Endothelial cell of umbilical vein (primary cell): ENCODE measurements around the gene DPP6. TPM values are rescaled to one million over a fixed set of nuclear protein-coding genes. Genes with fewer than 3 reads are reported as not detected.

Experiments
- BruUV-seq: library from RNA; stranded (reverse); fragments of 400-500 nt; replicated peaks from 2 replicates; lab custom pipeline; 2021; lab: Mats Ljungman, UMichigan
- CTCF ChIA-PET: fragments of 300-600, 350-600 bp; sonication (Branson Sonifier 250); formaldehyde crosslinking; loops from one replicate; lab custom pipeline; 2021; ENCODE audit warnings: antibody characterized with exemption, inconsistent platforms; lab: Charles Lee
- POLR2A ChIA-PET: fragments of 300-600, 350-600 bp; sonication (Branson Sonifier 250); formaldehyde crosslinking; loops from one replicate; lab custom pipeline; 2021; ENCODE audit warnings: antibody characterized with exemption, inconsistent platforms; lab: Charles Lee
- DNase-seq: peaks from one replicate; pipeline ENCODE4 v3.0.0-alpha.2; 2011; ENCODE audit warnings: low read depth, low spot score
- FAIRE-seq: peaks from 2 replicates; lab custom pipeline; 2011; peaks lifted over from hg19 to GRCh38; lab: Jason Lieb, UNC
- H2AFZ ChIP-seq: 2 replicates; pipeline ENCODE4 v1.6.0; 2012; ENCODE audit warnings: low read depth, low read length, control low read depth, inconsistent platforms
- H3K27ac ChIP-seq: 2 replicates; pipeline ENCODE4 v1.5.1; 2011; ENCODE audit warnings: low read depth, mild to moderate bottlenecking, control low read depth, low read length, moderate library complexity; ENCODE audit not compliant: insufficient read depth
- H3K27me3 ChIP-seq, 2 experiments: 2 replicates each; pipeline versions ENCODE4 v1.6.0 to v1.6.1; 2011; ENCODE audit warnings: low read length in 2 of 2, mixed read lengths in 1 of 2; ENCODE audit not compliant: control insufficient read depth in 2 of 2, insufficient read depth in 2 of 2
- H3K36me3 ChIP-seq, 2 experiments: 2 replicates in 1 of 2; 3 replicates in 1 of 2; pipeline ENCODE4 v1.5.1; 2011; ENCODE audit warnings: low read length in 2 of 2, mild to moderate bottlenecking in 1 of 2, moderate library complexity in 1 of 2; ENCODE audit not compliant: control insufficient read depth in 2 of 2, insufficient read depth in 2 of 2; ENCODE audit errors: extremely low read depth in 1 of 2
- H3K4me1 ChIP-seq: 3 replicates; pipeline ENCODE4 v1.5.1; 2011; ENCODE audit warnings: mild to moderate bottlenecking, low read length; ENCODE audit not compliant: control insufficient read depth, insufficient read depth; ENCODE audit errors: extremely low read depth
- H3K4me2 ChIP-seq: 2 replicates; pipeline ENCODE4 v1.6.1; 2011; ENCODE audit warnings: low read length, control low read depth, mixed read lengths; ENCODE audit not compliant: insufficient read depth
- H3K4me3 ChIP-seq, 3 experiments: fragments of 200-600 bp in 1 of 3; sonication (generic), shearing (Covaris generic) in 1 of 3; replicated peaks in 1 of 3; 2 replicates each; pipeline ENCODE4 v1.5.1; 2011 to 2016; ENCODE audit warnings: control low read depth in 3 of 3, low read length in 3 of 3, mild to moderate bottlenecking in 2 of 3, inconsistent platforms in 1 of 3, low read depth in 1 of 3, moderate library complexity in 1 of 3; ENCODE audit not compliant: insufficient read depth in 1 of 3
- H3K79me2 ChIP-seq: 2 replicates; pipeline ENCODE4 v1.6.0; 2012; ENCODE audit warnings: low read length, inconsistent platforms; ENCODE audit not compliant: control insufficient read depth, insufficient read depth
- H3K9ac ChIP-seq: replicated peaks from 2 replicates; pipeline ENCODE3; 2011; ENCODE audit warnings: low read length, control low read depth; ENCODE audit not compliant: insufficient read depth; ENCODE audit errors: extremely low read depth
- H3K9me1 ChIP-seq: replicated peaks from 3 replicates; pipeline ENCODE4 v1.6.0; 2011; ENCODE audit warnings: mild to moderate bottlenecking, low read length; ENCODE audit not compliant: control insufficient read depth, insufficient read depth; ENCODE audit errors: extremely low read depth
- H3K9me3 ChIP-seq: replicated peaks from 2 replicates; pipeline ENCODE4 v1.5.1; 2012; ENCODE audit warnings: low read length, inconsistent platforms; ENCODE audit not compliant: control insufficient read depth, insufficient read depth
- H4K20me1 ChIP-seq: replicated peaks from 2 replicates; pipeline ENCODE3; 2011; ENCODE audit warnings: mild to moderate bottlenecking, low read length; ENCODE audit not compliant: control insufficient read depth, insufficient read depth; ENCODE audit errors: extremely low read depth
- EZH2 ChIP-seq: IDR thresholded peaks from 2 replicates; pipeline ENCODE4 v1.6.1; 2012; ENCODE audit warnings: borderline replicate concordance, low read depth, mild to moderate bottlenecking, moderate library complexity, low read length, inconsistent platforms; ENCODE audit not compliant: severe bottlenecking
- FOS ChIP-seq: IDR thresholded peaks from 2 replicates; pipeline ENCODE4 v1.6.1; 2011; ENCODE audit warnings: mild to moderate bottlenecking, low read length, moderate library complexity, borderline replicate concordance; ENCODE audit not compliant: insufficient read depth
- POLR2AphosphoS5 ChIP-seq: IDR thresholded peaks from 2 replicates; pipeline ENCODE4 v1.6.1; 2012; ENCODE audit warnings: low read depth, mild to moderate bottlenecking, control low read depth, low read length, moderate library complexity; ENCODE audit not compliant: insufficient read depth
- dilution Hi-C: fragments of 300-500 bp; cut with MboI; formaldehyde crosslinking; loops from one replicate; pipeline ENCODE4 v1.15.0; 2019; ENCODE audit warnings: low sequenced_read_pairs; ENCODE audit not compliant: extremely low pct_ligation_motif_present
- intact Hi-C: fragments of 100-400 bp; cut with micrococcal nuclease; formaldehyde crosslinking; loops from one replicate; pipeline ENCODE4 v1.10.0; 2022
- polyA plus RNA-seq, 4 experiments: library from polyadenylated mRNA; depleted of rRNA in 3 of 4; stranded (reverse) in 3 of 4; unstranded in 1 of 4; fragments of >200 nt; gene quantifications; 2 replicates each; pipeline versions ENCODE4 v1.2.1 to v1.2.3, GENCODE V29; 2011 to 2012; ENCODE audit warnings: missing spikeins in 1 of 4
- total RNA-seq: library from RNA; stranded (reverse); gene quantifications from 2 replicates; pipeline ENCODE4 v1.2.3, GENCODE V29; 2021
- TF ChIP-seq, protein P1 (sequence below), 2 donors: IDR thresholded peaks; 1 replicate in 1 of 2; 2 replicates in 1 of 2; pipeline ENCODE4 v1.5.1; 2011; ENCODE audit warnings: low read length in 2 of 2, mild to moderate bottlenecking in 2 of 2, moderate library complexity in 2 of 2, control low read depth in 1 of 2, inconsistent platforms in 1 of 2, low read depth in 1 of 2; ENCODE audit not compliant: insufficient read depth in 1 of 2; ENCODE audit errors: extremely low read depth in 1 of 2
- TF ChIP-seq, protein P2 (sequence below): IDR thresholded peaks from 2 replicates; pipeline ENCODE4 v1.6.1; 2011; ENCODE audit not compliant: insufficient read depth, insufficient read length

The DPP6 gene
- total and polyA plus RNA-seq, 2 donors (not counting 3 experiments of a cell fraction or from before 2014, with no cell fraction given): not detected

DNA sequence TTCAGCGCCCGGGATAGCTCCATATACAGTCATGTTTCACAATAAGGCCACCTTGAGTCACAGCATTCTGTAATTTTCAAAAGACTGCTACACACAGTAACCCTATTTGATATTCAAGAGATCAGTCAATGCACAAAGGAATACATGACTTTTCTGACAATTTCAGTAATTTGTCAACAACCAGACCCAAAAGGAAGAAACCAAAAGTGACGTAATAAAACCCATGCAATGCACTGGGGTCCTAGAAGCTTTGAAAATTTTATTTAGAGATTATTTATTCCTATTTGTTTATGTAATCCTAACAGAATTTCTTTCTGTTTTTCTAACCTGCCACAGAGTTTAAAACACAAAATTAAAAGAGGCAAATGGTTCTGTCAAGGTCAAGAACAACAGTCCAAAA is 421.2 kb downstream of the DPP6 start:
- no peaks in the 10 kb centered on the region for H3K36me3 ChIP-seq
- H3K4me1 ChIP-seq: no peaks in the 10 kb centered on the region
- no peak overlapping the region for H3K9ac ChIP-seq
- H3K9me3 ChIP-seq: peaks cover 10% of the 10 kb centered on the region
- POLR2A ChIA-PET: no interaction called here
- H3K9me1 ChIP-seq: no peaks in the 10 kb centered on the region
- H3K27me3 ChIP-seq: no peaks in the 10 kb centered on the region
- no peaks in the 10 kb centered on the region for H4K20me1 ChIP-seq
- no peak overlapping the region for H3K4me3 ChIP-seq
- H3K79me2 ChIP-seq: no peaks in the 10 kb centered on the region
- DNase-seq: no peak
- H2AFZ ChIP-seq: no peak overlapping the region
- H3K27ac ChIP-seq: no peak overlapping the region
- no TSS peak for BruUV-seq
- no peak for FAIRE-seq
- no peak overlapping the region for H3K4me2 ChIP-seq
- dilution Hi-C loops: no loop called here
- TF ChIP-seq EZH2 (no peak), POLR2AphosphoS5 (no peak), FOS (no peak)
- TF ChIP-seq, protein P1, sequence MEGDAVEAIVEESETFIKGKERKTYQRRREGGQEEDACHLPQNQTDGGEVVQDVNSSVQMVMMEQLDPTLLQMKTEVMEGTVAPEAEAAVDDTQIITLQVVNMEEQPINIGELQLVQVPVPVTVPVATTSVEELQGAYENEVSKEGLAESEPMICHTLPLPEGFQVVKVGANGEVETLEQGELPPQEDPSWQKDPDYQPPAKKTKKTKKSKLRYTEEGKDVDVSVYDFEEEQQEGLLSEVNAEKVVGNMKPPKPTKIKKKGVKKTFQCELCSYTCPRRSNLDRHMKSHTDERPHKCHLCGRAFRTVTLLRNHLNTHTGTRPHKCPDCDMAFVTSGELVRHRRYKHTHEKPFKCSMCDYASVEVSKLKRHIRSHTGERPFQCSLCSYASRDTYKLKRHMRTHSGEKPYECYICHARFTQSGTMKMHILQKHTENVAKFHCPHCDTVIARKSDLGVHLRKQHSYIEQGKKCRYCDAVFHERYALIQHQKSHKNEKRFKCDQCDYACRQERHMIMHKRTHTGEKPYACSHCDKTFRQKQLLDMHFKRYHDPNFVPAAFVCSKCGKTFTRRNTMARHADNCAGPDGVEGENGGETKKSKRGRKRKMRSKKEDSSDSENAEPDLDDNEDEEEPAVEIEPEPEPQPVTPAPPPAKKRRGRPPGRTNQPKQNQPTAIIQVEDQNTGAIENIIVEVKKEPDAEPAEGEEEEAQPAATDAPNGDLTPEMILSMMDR (IDR thresholded peaks at IDR 0.05; ENCODE audit: extremely low read depth in 1 of 2, insufficient read depth in 1 of 2, low read depth in 1 of 2, low read length in 2 of 2): no peak
- TF ChIP-seq, protein P2, sequence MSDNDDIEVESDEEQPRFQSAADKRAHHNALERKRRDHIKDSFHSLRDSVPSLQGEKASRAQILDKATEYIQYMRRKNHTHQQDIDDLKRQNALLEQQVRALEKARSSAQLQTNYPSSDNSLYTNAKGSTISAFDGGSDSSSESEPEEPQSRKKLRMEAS: no peak
- intact Hi-C loops: no loop called here
- CTCF ChIA-PET: no interaction called here
